Activated CD4-positive, alpha-beta memory T cell treated with anti-CD3 and anti-CD28 coated beads, Interleukin-2, amount 10 ng/mL, durations not matched to agents 7 days and 5 days (primary cell): ENCODE data around the gene APBB2. TPM values are rescaled to one million over a fixed set of nuclear protein-coding genes. Genes with fewer than 3 reads are reported as not detected.

Experiments
- CTCF ChIA-PET: fragments of 350-600 bp; sonication (Branson Sonifier 250); formaldehyde crosslinking; loops from one replicate; lab custom pipeline; 2021; ENCODE audit warnings: antibody characterized with exemption, inconsistent platforms; lab: Charles Lee
- POLR2A ChIA-PET: fragments of 350-600 bp; sonication (Branson Sonifier 250); formaldehyde crosslinking; loops from one replicate; lab custom pipeline; 2021; ENCODE audit warnings: antibody characterized with exemption; lab: Charles Lee
- DNase-seq: peaks from one replicate; pipeline ENCODE4 v3.0.0-alpha.2; 2020
- H3K27ac Mint-ChIP-seq: one replicate; pipeline ENCODE4 v1.8.0; 2021; ENCODE audit warnings: mild to moderate bottlenecking, mixed read lengths
- H3K27me3 Mint-ChIP-seq: one replicate; pipeline ENCODE4 v1.8.0; 2021; ENCODE audit warnings: mixed read lengths
- H3K36me3 Mint-ChIP-seq: one replicate; pipeline ENCODE4 v1.8.0; 2021; ENCODE audit warnings: low read depth, mixed read lengths
- H3K4me1 Mint-ChIP-seq: one replicate; pipeline ENCODE4 v1.8.0; 2021; ENCODE audit warnings: mixed read lengths
- H3K4me3 Mint-ChIP-seq: one replicate; pipeline ENCODE4 v1.8.0; 2021; ENCODE audit warnings: mild to moderate bottlenecking, mixed read lengths
- H3K9me3 Mint-ChIP-seq: one replicate; pipeline ENCODE4 v1.8.0; 2021; ENCODE audit warnings: mixed read lengths
- total RNA-seq, 2 experiments: library from RNA; stranded (reverse); gene quantifications; one replicate each; pipeline ENCODE4 v1.2.3, GENCODE V29; 2021

APBB2 gene
- total RNA-seq, 2 experiments from 2014 or later = 0.75 to 1.3 TPM

DNA sequence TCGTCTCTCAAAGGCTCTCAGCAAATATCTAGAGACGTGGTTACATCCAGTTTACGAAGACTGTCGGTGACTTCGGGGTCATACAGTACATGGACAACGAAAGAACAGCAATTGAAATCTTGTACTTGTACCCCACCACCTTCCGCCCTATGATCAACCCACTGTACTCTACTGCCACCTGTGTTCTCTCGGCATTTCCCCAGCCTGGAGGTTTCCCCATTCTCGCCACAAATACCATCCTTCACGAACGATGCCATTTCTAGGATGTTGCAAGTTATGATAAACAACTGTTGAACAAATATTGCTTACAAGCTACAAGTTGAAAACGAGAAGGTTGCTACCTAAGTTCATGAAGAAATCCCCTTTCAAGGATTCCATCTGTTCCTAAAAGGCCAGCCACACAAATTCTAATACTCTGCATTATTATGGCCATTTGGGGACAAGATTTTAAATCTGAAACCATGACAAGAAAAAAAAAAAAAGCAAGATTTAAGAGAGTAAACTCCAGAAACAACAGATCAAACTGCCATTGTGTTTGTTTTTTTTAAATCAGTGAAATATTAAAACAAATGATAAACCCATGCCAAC lies 1.6 kb downstream of the APBB2 start:
- Mint-ChIP-seq H3K36me3 (peaks cover 4% of the 10 kb centered on the region), H3K4me3 (peak overlapping the region; percentile 4), H3K27me3 (peaks cover 46% of the 10 kb centered on the region), H3K4me1 (peaks cover 30% of the 10 kb centered on the region), H3K9me3 (no peaks in the 10 kb centered on the region), H3K27ac (no peak overlapping the region)
- ChIA-PET POLR2A (no interaction called here), CTCF (no interaction called here)
- DNase-seq = no peak

DNA sequence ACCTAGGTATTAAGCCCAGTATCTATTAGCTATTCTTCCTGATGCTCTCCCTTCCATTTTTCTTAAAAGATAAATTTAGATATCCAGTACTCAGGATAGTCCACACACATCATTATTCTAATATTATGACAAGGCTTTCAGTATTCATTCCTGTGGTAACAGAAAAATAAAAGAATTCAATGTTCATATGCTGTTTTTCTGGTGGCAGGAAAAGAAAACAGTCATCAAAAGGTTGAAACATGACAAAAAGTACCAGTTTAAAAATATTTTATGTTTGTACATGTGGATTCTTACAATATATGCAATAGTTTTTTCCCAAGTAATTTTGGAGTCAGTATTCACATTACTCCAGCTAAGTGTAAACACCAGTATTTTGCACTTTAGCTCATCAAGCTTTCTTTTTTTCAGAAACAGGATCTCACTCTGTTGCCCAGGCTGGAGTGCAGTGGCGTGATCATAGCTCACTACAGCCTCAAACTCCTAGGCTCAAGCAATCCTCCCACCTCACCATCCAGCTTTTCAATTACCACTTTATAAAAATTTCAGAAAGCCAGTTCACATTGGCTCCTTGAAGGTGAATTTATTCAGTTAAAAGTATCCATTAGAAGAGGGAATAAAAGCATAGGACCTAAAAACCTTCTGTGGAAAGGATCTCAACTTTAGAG lies 2.3 kb downstream of the APBB2 start:
- H3K4me1 Mint-ChIP-seq = peaks cover 34% of the 10 kb centered on the region
- H3K27me3 Mint-ChIP-seq = peaks cover 41% of the 10 kb centered on the region
- peaks cover 4% of the 10 kb centered on the region for H3K36me3 Mint-ChIP-seq
- no peak for DNase-seq
- H3K4me3 Mint-ChIP-seq = no peak overlapping the region
- no peaks in the 10 kb centered on the region for H3K9me3 Mint-ChIP-seq
- H3K27ac Mint-ChIP-seq = no peak overlapping the region
- POLR2A ChIA-PET = no interaction called here
- CTCF ChIA-PET = interaction anchor here (0.6 to 1.3 kb wide), 2 partner anchors 65 to 236 kb away, joined by 4 to 7 read pairs; no protein-coding TSS in a partner anchor

DNA sequence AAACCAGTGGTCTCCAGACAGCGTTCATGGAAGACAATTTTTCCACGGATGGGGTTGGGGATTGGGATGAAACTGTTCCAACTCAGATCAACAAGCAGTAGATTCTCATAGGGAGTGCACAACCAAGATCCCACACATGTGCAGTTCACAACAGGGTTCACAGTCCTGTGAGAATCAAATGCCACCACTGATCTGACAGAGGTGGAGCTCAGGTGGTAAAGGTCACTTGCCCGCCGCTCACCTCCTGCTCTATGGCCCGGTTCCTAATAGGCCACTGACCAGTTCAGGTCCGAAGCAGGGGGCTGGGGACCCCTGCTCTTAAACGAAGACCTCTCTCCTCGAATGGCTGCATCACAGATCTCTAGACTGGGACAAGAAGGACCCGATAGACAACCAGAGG lies 4.4 kb downstream of the APBB2 start:
- Mint-ChIP-seq H3K27me3 (peaks cover 23% of the 10 kb centered on the region), H3K4me1 (peaks cover 21% of the 10 kb centered on the region), H3K36me3 (peaks cover 4% of the 10 kb centered on the region), H3K9me3 (no peaks in the 10 kb centered on the region), H3K27ac (no peak overlapping the region), H3K4me3 (no peak overlapping the region)
- ChIA-PET CTCF (no interaction called here), POLR2A (no interaction called here)
- DNase-seq = no peak

DNA sequence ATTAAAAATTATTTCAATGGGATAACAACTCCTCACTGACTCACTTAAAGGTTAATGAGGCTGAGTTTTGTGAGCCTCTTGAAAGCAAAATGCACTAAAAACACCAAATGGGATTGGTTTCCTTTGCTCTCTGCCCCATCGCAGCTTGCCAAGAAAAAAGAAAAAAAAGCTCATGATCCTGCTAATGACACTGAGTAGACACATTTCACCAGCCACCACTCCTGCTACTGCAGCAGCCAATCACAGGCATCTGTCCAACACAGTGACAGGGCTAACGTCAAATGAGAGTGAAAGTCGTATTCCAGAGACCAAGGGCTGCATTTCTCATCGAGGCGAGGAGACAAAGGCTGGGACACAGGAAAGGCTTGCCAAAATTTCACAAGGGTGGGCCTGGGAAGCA lies 5.2 kb downstream of the APBB2 start:
- Mint-ChIP-seq H3K36me3 (peaks cover 4% of the 10 kb centered on the region), H3K4me3 (no peak overlapping the region), H3K27ac (no peak overlapping the region), H3K27me3 (peaks cover 21% of the 10 kb centered on the region), H3K4me1 (peaks cover 17% of the 10 kb centered on the region), H3K9me3 (no peaks in the 10 kb centered on the region)
- POLR2A ChIA-PET = no interaction called here
- CTCF ChIA-PET = no interaction called here
- DNase-seq = no peak

DNA sequence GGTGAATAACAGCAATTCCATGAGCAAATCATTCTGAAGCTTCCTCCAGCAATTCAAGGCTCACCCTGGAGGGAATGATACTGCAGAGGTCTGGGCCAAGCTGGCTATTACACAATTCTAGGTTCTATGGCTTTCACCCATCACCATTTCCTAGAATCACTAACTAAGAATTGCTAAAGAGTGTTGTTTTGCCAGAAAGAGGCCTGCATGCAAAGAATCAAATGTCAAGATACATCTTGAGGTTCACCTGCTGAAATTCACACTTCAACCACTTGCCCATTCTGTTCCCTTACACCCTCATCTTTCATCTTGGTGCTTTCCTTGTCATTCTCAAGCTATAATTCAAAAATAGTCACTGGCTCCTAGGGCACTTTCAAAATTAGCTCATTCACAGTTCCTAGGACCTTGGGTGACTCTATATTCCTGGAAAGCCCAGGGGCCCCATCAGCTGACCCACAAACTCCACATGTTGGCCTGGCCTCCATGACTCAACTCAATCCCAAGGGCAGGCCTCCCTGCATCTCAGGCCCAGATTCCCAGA lies 7.0 kb downstream of the APBB2 start:
- CTCF ChIA-PET = no interaction called here
- Mint-ChIP-seq H3K27me3 (peaks cover 11% of the 10 kb centered on the region), H3K4me1 (peaks cover 5% of the 10 kb centered on the region), H3K36me3 (no peaks in the 10 kb centered on the region), H3K27ac (no peak overlapping the region), H3K9me3 (no peaks in the 10 kb centered on the region), H3K4me3 (no peak overlapping the region)
- POLR2A ChIA-PET = no interaction called here
- DNase-seq = no peak

DNA sequence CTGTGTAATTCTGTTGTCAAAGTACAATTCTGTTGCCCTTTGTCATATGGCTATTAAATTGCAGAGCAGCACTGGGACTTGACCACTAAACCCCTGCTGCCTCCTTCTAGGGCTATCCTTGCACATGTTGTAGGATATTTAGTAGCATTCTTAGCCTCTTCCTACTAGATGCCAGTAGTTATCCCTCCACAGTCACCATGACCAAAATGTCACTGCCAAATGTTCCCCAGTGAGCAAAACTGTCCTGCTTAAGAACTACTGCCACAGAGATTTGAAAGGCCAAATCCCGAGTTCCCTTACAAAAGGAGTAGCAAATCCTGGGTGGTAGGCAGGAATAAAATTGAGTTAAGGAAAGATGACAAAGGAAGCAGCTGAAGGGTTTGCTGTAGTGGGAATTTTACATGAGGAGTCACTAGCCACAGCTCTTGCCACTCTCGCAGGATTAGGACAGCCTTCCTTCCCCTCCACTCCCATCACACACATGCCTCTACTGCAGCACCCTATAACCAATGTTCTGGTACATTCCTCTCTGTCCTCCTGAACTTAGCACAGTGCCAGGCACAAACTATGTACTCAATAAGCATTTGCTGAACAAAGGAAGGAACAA lies 8.4 kb downstream of the APBB2 start:
- no peak for DNase-seq
- CTCF ChIA-PET = no interaction called here
- Mint-ChIP-seq H3K4me1 (peaks cover 5% of the 10 kb centered on the region), H3K36me3 (no peaks in the 10 kb centered on the region), H3K4me3 (no peak overlapping the region), H3K9me3 (no peaks in the 10 kb centered on the region), H3K27ac (no peak overlapping the region), H3K27me3 (peaks cover 14% of the 10 kb centered on the region)
- POLR2A ChIA-PET = no interaction called here

DNA sequence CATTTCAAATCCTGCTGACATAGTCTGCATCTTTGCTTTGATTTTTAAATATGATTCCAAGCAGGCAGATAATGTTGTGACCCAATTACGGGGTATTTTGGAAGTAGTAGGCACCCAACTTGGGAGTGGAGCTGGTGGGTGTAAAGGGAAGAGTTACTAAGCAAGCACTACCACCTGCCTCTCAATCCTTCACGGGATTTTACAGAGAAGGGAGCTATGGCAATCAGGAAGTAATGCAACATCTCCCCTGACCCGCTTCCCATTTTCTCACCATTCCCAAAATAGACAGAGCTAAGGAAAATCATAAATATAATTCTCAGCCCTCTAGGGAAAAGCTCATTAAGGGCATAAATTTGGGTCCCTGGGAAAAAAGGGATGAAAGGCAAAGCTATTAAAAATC lies 9.2 kb downstream of the APBB2 start:
- Mint-ChIP-seq H3K36me3 (no peaks in the 10 kb centered on the region), H3K9me3 (no peaks in the 10 kb centered on the region), H3K27me3 (peaks cover 17% of the 10 kb centered on the region), H3K27ac (no peak overlapping the region), H3K4me1 (peaks cover 5% of the 10 kb centered on the region), H3K4me3 (no peak overlapping the region)
- ChIA-PET CTCF (no interaction called here), POLR2A (no interaction called here)
- no peak for DNase-seq

DNA sequence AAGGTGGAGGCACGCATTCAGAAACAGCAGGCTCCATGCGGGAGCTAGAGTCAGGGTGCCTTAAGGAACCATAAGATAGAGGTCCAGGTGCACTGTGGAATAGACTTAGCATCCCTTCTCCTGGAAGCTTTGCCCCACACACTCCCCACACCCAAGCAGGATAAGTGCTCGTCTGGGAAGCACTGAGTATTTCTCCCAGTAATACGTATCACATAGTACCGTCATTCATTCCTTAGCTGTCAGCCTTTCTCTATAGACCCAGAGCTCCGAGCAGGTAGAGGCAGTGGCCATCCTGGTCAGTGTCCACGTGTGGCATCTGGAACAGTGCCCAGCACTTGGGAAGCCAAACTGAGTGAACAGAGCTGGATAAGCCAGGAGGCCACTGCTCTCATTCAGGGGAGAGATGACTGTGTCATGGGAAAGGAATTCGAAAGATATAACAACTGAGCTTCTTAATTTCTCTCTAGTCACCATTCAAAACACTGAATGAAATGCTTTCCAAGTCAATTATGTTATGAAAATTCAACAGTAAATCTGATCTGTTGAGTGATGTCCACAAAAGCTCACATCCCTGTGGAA lies 9.9 kb downstream of the APBB2 start:
- Mint-ChIP-seq H3K4me1 (peaks cover 5% of the 10 kb centered on the region), H3K36me3 (no peaks in the 10 kb centered on the region), H3K4me3 (no peak overlapping the region), H3K27ac (no peak overlapping the region), H3K27me3 (peaks cover 20% of the 10 kb centered on the region), H3K9me3 (no peaks in the 10 kb centered on the region)
- POLR2A ChIA-PET = no interaction called here
- no peak for DNase-seq
- CTCF ChIA-PET = no interaction called here

DNA sequence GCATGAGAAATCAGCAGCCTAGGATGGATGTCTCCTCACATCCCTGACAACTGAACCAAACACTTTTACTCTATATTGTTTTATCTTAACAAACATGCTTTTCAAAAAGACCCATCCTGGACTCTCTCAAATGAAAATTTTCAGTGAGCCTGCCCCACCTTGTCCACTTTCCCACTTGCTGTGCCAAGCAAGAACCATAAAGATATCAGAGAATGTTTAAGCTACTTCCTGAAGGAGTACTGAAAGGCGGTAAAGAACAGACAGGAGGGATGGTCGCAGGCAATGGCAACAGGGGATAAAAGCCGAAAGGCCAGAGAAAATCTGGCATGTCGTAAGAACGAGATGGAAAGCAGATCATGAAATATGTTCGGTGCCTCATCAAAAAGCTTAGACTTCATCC lies 10.5 kb downstream of the APBB2 start:
- CTCF ChIA-PET = no interaction called here
- peaks cover 21% of the 10 kb centered on the region for H3K27me3 Mint-ChIP-seq
- no peak for DNase-seq
- no peak overlapping the region for H3K4me3 Mint-ChIP-seq
- H3K36me3 Mint-ChIP-seq = no peaks in the 10 kb centered on the region
- peaks cover 5% of the 10 kb centered on the region for H3K4me1 Mint-ChIP-seq
- H3K27ac Mint-ChIP-seq = no peak overlapping the region
- H3K9me3 Mint-ChIP-seq = no peaks in the 10 kb centered on the region
- POLR2A ChIA-PET = no interaction called here

DNA sequence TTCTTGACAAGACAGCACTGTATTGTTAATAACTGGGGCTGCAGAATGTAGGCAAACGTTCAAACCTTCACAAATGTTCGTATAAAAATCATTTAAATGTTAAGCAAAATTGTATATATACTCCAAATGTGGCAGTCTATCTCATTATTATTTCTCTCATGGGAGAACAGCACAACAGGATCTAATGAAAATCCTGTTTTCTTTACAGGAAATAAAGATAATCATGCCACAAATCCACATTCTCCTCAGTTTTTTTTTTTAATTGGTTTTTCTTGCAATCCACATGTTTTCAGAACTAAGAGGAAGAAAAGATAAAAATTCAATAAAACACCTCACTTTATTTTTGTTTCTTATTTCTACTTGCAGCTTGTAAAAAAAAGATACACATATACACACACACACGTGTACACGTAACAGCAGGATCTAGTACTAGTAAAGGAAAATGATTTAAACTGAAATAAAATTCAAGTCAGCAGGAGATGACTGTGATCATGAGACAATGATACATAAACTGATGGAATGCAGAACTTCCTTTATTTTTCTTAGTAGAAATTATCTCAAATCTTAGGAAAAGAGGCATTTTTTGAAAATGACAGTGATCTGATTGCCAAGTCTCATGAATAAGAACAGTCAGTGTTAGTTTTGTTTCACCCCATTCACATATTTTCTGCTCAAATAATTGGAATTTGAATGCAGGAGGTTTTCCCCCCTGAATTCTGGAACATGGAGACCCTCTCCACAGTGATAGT lies 11.3 kb downstream of the APBB2 start:
- CTCF ChIA-PET = no interaction called here
- no peak for DNase-seq
- no peaks in the 10 kb centered on the region for H3K36me3 Mint-ChIP-seq
- no peaks in the 10 kb centered on the region for H3K9me3 Mint-ChIP-seq
- H3K27me3 Mint-ChIP-seq = peaks cover 23% of the 10 kb centered on the region
- H3K27ac Mint-ChIP-seq = no peak overlapping the region
- H3K4me3 Mint-ChIP-seq = no peak overlapping the region
- peaks cover 5% of the 10 kb centered on the region for H3K4me1 Mint-ChIP-seq
- POLR2A ChIA-PET = no interaction called here

DNA sequence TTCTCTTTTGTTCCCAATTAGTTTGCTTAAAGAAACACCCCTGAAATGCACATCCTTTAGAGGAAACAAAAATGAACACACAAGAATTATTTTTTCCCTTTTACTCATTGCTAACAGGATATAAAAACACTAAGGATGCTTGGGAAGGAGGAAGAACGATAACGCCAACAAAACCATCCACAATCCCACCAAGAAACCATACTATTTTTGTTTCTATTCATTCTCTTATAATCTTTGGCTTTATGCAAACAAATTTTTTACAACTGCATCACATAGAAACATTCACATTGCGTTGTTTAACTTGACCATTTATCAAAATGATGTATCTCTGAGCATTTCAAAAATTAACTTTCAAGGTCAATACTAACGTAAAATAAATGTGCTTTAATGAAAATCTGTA lies 12.0 kb downstream of the APBB2 start:
- ChIA-PET POLR2A (no interaction called here), CTCF (no interaction called here)
- H3K4me3 Mint-ChIP-seq = no peak overlapping the region
- no peaks in the 10 kb centered on the region for H3K36me3 Mint-ChIP-seq
- H3K27ac Mint-ChIP-seq = no peak overlapping the region
- no peaks in the 10 kb centered on the region for H3K9me3 Mint-ChIP-seq
- peaks cover 2% of the 10 kb centered on the region for H3K4me1 Mint-ChIP-seq
- no peak for DNase-seq
- peaks cover 23% of the 10 kb centered on the region for H3K27me3 Mint-ChIP-seq

DNA sequence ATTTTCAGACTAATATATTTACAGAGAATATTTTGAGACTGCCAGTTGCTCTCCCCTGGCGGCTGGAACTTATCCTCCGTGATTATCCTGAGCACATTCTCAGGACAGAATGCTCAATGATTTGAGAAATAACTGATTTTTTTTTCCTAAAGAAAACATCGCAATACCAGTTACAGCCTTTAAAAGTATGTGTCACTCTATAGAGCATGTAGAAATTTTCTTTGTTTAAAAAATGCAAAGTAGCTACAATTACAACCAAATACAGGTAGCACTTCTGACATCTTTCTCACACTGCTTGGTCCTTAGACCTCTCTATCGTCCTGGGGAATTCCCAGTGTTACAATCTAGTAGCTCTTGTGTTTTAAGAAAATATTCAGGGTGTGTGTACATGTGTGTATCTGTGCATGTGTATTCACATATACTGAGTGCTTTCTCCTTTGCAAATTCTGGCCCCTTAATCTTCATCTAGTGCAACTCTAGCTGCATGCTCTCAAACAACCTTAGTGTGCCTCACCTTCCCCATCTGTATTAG lies 13.8 kb downstream of the APBB2 start:
- Mint-ChIP-seq H3K36me3 (no peaks in the 10 kb centered on the region), H3K9me3 (no peaks in the 10 kb centered on the region), H3K4me1 (no peaks in the 10 kb centered on the region), H3K4me3 (no peak overlapping the region), H3K27ac (no peak overlapping the region), H3K27me3 (peaks cover 23% of the 10 kb centered on the region)
- no peak for DNase-seq
- ChIA-PET POLR2A (no interaction called here), CTCF (no interaction called here)

DNA sequence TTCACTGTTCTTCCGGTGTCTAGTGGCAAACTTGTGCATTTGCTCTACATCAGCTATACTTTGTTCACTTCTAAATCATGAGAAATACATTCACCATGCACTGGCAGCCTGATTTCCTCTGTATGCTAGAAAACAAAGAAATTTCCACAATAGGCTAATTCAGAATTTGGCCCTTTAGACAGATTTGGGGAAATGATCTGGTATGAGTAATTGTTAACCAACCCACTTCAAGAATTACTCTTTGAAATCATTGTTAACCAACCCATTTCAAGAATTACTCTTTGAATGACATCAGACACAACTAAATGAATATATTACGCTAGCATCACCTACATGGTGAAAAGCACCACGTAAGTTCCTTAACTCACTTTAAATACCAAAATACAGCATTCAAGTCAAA lies 14.6 kb downstream of the APBB2 start:
- ChIA-PET POLR2A (no interaction called here), CTCF (no interaction called here)
- Mint-ChIP-seq H3K27ac (no peak overlapping the region), H3K4me3 (no peak overlapping the region), H3K4me1 (no peaks in the 10 kb centered on the region), H3K36me3 (no peaks in the 10 kb centered on the region), H3K27me3 (peaks cover 24% of the 10 kb centered on the region), H3K9me3 (no peaks in the 10 kb centered on the region)
- no peak for DNase-seq
